ENCODE results near the gene NXNL2.

DNA sequence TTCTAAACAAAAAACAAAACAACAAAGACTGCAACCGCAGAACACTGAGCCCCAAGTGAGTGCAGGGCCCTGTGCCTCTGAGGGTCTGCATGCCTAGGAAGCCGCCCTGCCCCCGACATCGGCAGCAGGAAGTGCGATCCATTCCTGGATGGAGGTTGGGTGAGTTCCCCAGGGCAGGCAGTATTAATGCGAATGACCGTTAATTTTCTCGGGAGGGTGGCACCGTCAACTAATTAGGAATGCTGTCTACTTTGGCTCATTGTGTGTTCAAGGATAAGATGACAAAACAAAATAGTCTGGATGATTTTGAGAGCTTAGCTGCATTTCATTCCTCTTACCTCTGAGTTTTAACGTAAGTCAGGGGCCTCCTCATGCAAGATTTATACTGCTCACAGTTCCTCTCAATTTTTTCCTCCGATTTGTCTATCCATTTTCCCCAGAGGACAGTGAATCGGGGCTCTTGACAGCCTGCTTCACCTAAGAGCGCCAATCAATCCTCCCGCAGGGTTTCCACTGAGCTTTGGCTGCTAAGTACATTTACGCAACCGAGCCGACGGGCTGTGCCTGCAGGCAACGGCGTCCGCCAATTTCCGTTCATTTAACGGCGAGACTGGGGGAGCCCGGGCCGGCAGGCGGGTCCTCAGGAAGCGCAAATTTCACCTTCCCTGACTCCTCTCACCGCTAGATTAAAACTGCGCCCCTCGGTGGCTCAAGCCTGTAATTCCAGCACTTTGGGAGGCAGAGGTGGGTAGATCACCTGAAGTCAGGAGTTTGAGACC lies 2.9 kb upstream of the NXNL2 start:
- TF ChIP-seq CTCF (IDR thresholded peaks at IDR 0.05) (peak; percentile 41; the same call in 1 of the 2 replicates), NR2C2 (CRISPR knock-in tag; IDR thresholded peaks at IDR 0.05) (no peak), MAX (CRISPR knock-in tag; IDR thresholded peaks at IDR 0.05) (no peak)
- TF ChIP-seq, protein P1, sequence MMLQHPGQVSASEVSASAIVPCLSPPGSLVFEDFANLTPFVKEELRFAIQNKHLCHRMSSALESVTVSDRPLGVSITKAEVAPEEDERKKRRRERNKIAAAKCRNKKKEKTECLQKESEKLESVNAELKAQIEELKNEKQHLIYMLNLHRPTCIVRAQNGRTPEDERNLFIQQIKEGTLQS (CRISPR knock-in tag; conservative IDR thresholded peaks at IDR 0.05), result no peak

Data from WTC11 (cell line).